GM21526 (cell line): ENCODE data around the gene C1GALT1.
A peak's percentile ranks its signal among the peaks of the same experiment; 100 is the strongest.
"Not testable (repeated sequence)": the region's sequence is repeated elsewhere in the genome, so short reads cannot be mapped to it uniquely, and the experiment has no call there.

Experiments used
- ATAC-seq: cut with Tn5 transposase; IDR thresholded peaks from one replicate; pipeline ENCODE4 v1.9.1; 2021; ENCODE audit warnings: moderate library complexity; ENCODE audit not compliant: unreplicated experiment, low FRiP score

Gene C1GALT1

DNA sequence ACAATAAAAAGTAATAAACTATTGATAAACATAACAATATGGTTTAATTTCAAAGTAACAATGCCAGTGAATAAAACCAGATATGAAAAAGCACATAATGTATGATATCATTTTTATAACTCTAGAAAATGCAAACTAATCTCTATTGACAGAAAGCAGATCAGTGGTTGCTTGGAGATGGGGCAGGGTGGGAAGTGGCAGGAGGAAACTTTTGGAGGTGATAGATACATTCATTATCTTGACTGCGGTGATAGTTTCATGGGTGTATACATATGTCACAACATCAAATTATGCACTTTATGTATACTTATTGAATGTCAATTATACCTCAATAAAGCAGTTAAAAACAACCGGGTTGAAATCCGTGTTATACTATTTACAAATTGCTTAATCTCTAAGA lies 16.0 kb upstream of the C1GALT1 start:
- ATAC-seq, result no peak

DNA sequence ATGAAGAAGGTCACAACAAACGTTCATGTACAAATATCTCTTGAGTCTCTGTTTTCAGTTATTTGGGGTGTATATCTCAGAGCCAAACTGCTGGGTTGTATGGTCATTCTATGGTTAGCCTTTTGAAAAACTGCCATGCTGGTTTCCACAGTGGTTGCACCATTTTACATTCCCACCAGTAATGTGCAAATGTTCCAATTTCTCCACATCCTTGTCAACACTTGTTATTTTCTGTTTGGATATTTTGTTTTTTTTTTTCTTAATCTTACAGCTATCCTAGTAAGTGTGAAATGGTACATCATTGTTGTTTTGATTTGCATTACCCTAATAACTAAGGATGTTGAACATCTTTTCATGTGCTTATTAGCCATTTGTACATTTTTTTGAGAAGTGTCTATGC lies 13.0 kb upstream of the C1GALT1 start:
- no peak for ATAC-seq

GRCh38 chr7:7173956-7174632 lies 8.2 kb upstream of the C1GALT1 start:
- ATAC-seq, result no peak

DNA sequence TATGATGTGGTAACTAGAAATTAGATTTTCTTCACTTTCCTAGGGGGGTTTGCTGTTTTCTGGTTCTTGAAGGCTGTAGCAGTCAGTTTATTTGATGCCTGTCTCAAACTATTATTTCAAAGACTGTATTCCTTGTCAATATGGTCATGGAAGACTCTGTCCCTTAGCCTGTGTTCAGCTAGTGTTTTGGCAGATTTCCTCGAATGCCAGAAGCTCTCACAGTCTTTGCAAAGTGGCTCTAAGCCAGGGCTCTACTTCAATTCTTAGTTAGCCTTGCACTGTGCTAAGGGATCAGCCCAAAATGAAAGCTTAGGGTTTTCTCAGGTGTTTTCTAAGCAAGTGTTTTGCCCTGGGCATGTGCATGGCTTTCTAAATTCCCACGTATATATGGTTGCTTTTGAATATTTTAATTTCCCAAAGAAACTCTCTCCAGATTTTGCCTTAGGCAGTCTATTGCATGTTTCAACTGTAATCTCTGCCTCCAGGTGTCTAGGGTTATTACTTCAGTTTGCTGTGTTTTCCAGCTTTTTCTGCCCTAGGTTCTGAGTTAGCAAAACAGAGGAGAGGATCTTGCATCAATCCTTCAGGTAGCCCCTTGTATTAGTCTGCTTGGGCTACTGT lies 7.2 kb upstream of the C1GALT1 start:
- ATAC-seq, result no peak

DNA sequence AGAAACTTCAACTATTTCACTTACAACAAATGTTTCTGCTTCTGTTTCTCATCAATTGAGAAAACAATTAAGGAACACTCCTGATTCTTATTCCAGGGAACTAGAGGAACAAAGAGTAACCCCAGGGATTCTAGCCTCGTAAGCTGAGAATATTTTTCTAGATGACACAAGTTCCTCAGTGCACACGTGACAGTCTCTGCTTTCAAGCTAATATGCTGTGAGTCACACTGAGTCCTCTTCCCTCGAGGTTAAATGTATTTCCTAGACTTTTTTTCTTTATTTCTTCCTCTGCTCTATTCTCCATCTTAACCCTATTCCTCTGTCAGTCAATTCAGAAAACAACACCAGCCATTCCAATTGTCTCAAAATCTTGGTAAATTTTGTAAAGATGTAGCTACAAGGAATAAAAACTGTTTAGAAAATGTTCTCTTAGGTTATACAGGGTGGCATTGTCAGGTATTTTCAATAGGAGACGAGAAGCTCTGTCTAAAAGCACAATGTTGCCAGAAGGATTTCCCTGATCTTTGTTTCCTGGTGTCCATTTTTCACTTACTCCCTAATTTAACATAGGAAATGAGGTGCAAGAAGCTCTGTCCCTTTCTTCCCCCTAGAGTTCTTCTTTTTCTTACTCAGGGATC lies 5.8 kb upstream of the C1GALT1 start:
- no peak for ATAC-seq

GRCh38 chr7:7177044-7177517 lies 5.3 kb upstream of the C1GALT1 start:
- ATAC-seq, result no peak

DNA sequence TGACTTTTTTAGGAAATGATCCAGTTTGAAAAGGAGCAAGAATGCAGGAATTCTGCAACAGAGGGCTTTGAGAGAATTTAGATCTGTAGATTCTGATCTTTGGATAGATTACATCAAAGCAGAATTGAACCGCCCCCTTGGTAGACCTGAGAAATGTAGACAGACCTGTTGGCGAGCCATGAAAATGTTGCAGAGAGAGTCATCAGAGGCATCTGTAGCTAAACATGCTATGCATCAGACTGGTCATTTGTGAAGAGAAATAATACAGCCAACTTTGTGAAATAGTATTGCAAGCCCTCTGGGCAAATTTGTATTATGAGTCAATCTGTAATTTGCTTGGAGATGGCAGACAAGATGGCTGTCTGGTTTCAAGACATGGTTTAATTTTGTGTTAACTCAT lies 4.3 kb upstream of the C1GALT1 start:
- no peak for ATAC-seq

- ATAC-seq, result no peak
These were observed 3.4 kb upstream of the C1GALT1 start for GRCh38 chr7:7178906-7179305.

DNA sequence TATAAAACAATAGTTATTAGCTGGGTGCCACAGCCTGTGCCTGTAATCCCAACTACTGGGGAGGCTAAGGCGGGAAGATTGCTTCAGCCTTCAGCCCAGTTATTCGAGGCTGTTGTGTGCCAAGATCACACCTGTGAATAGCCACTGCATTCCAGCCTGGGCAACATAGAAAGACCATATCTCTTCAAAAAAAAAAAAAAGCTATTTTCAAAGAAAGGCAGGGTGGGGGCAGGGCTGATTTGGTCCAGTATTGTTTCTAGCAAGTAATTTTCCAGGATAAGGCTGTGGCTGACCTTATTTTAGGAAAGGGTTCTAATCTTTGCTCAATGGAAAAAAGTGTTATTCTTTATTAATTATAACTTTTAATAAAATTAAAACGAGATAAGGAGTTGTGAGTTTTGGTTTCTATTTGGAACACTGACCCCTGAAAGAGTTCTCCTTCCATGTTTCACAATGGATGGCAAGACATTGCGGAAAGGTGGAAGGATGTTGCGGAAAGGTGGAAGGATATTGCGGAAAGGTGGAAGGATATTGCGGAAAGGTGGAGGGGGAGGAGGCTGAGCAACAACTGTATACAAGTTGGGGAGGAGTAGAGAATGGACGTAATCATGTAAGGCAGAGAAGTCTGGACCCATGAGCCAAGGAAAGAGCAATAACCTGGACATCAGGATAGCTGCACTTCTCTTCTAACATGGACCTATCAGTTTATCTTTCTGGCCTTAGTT lies 1.5 kb upstream of the C1GALT1 start:
- no peak for ATAC-seq

DNA sequence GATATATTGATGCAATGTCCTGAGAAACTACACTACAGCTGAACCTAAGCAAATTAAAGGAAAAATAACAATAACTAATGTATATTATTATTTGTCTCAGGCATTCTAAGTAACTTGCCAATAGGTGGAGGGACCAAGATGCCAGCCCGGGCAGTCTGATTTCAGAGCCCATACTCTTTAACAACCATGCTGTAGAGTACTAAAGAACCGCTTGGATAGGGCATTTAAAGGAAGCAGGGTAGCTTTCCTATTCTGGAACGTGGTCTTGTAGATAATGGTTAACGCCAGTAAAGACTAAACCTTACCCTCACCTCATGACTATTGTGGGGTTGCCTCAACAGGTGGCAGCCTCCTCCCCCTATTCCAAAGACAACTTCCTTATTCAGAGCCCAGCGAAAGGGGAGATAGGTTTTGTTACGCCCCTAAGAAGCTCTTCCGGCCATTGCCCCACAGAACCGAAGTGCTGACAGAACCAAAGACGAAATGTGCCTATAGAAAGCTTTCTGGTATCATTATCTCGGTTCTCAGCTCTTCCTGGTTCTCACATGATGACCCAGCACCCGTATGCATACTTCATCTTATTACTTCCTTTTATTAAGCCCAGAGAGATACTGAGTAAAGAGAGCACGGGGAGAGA lies 707 bp upstream of the C1GALT1 start:
- ATAC-seq, result peak; percentile 41

DNA sequence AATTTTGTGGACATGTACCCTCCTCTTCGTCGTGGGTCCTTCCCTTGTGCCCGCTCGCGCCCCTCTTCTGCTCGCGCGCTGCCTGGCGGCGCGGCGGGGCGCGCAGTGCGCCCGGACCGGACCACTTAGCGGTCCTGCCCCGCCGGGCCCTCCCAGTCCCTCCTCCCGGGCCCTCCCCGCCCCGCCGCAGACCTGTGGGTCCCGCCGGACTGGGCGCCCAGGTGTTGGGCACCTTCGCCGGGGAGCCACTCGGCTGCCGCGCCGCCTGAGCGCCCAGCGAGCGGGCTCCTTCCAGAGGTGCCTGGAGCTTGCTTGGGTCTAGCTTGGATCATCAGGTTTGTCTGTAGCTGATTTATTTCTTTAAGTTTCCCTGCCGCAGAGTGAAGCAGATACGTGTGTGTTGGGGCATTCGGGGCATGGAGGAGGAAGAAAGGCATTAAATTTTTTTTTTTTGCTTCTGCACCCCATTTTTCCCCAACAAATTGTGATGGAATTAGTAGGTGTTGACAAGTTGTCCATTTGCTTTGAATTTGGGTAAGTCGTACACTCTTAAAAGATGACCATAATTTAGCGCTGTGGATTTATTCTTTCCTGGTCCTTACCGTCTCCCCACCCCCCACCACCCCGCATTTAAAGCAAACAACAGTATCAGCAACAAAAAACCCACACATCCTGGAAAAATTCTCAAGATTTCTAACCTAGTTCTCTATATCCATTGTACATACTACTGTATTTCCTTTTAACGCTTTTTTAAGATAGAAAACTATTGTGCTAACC lies 905 bp downstream of the C1GALT1 start:
- ATAC-seq, result peak; percentile 28

- no peak for ATAC-seq
These were observed 1.6 kb downstream of the C1GALT1 start for GRCh38 chr7:7183838-7184463.

DNA sequence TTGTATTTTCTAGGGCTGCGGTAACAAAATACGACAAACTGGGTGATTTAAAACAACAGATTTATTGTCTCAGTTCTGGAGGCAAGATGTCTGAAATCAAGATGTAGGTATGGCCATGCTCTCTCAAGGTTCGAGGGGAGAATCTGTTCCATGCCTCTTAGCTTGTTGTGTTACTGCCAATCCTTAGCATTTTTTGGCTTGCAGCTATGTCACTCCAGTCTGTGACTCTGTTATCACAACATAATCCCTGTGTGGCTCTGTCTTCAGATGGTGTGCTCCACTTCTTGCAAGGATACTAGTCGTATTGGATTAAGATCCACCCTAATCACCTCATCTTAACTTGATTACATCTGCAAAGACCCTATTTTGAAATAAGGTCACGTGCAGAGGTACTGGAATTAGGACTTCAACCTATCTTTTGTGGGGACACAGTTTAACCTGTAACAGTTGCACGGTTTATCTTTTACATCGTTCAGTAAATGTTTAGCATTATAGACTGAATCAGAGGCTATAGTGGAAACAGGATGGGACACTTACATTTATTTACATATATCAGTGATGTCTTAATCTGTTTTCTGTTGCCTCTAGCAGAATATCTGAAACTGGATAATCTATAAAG lies 3.1 kb downstream of the C1GALT1 start:
- no peak for ATAC-seq

DNA sequence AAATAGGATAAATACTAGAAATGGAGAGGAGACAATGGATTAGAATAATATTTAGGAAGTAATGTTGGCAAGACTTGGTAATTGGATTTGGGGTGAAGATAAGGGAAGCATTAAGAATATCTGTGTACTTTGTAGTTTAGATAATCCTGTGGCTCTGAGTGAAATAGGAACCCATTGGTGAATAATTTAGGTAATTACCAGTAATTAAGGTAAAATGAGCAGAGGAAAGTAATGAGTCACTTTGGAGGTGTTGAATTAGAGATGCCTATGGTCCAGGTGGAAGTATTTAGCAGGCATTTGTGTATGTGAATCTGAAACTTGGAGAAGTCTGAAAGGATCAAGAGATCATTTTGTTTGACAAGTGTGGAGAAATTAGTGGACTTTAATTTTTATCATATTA lies 5.7 kb downstream of the C1GALT1 start:
- ATAC-seq, result no peak

- no peak for ATAC-seq
These were observed 6.4 kb downstream of the C1GALT1 start for GRCh38 chr7:7188742-7189141.

- ATAC-seq, result no peak
These were observed 7.8 kb downstream of the C1GALT1 start for GRCh38 chr7:7190142-7190541.

DNA sequence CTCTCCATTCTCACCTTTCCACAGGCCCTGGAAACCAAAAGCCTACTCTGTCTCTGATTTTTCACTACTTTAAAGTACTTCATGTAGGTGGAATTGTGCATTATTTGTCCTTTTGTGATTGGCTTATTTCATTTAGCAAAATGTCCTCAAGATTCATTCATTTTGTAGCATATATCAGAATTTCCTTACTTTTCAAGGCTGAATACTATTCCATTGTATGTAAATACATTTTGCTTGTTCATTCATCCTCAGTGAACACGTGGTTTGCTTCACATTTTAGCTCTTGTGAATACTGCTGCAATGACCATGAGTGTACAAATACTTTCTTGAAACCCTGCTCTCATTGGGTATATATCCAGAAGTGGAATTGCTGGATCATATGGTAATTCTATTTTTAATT lies 8.8 kb downstream of the C1GALT1 start:
- ATAC-seq, result no peak

GRCh38 chr7:7192798-7193788 lies 10.7 kb downstream of the C1GALT1 start:
- ATAC-seq, result not testable (repeated sequence)
